ENCODE results near the gene CKS2.

The CKS2 gene

DNA sequence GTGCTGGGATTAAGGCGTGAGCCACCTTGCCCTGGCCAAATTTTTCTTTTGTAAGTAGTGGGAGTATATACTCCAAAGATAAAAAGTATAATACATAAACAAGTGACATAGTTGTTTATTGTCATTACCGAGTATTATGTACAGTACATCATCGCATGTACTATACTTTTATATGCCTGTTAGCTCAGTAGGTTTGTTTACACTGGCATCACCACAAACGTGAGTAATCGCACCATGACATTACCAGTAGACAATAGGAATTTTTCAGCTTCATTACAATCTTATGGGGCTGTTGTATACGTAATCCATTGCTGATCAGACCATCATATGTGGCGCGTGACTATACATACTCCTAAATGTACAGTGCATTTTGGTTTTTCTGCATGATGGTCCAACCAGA lies 17.1 kb downstream of the CKS2 start:
- Histone ChIP-seq H3K27ac (ENCODE audit: low read depth, low read length) (no peak overlapping the region), H3K9ac (ENCODE audit: low read length) (no peak overlapping the region), H3K4me2 (ENCODE audit: low read depth, low read length, poor library complexity, severe bottlenecking) (no peak overlapping the region), H3K79me2 (ENCODE audit: insufficient read depth, low read length) (peaks cover 25% of the 10 kb centered on the region), H3K9me2 (replicated peaks; ENCODE audit: insufficient read depth, low read length) (no peaks in the 10 kb centered on the region), H2AFZ (ENCODE audit: low read depth, low read length, severe bottlenecking) (no peak overlapping the region), H4K20me1 (ENCODE audit: low read depth, low read length) (no peaks in the 10 kb centered on the region; the same call in 1 of the 2 replicates), H3K27me3 (ENCODE audit: low read length) (no peaks in the 10 kb centered on the region), H3K9me3 (ENCODE audit: insufficient read depth, low read length) (no peaks in the 10 kb centered on the region), H3F3A (ENCODE audit: insufficient read depth) (0 out of 2 replicates have a peak, but pooled peaks cover 4% of the 10 kb centered on the region), H3K36me3 (ENCODE audit: low read length) (peaks cover 43% of the 10 kb centered on the region; the same call in 1 of the 2 replicates), H3K4me3 (ENCODE audit: insufficient read depth, low read length, poor library complexity, severe bottlenecking) (no peak overlapping the region)
- TF ChIP-seq EZH2phosphoT487 (conservative IDR thresholded peaks at IDR 0.05; ENCODE audit: low read length) (no peak), CTCF (IDR thresholded peaks at IDR 0.05; ENCODE audit: insufficient read depth, low read length, poor library complexity, severe bottlenecking) (no peak)

DNA sequence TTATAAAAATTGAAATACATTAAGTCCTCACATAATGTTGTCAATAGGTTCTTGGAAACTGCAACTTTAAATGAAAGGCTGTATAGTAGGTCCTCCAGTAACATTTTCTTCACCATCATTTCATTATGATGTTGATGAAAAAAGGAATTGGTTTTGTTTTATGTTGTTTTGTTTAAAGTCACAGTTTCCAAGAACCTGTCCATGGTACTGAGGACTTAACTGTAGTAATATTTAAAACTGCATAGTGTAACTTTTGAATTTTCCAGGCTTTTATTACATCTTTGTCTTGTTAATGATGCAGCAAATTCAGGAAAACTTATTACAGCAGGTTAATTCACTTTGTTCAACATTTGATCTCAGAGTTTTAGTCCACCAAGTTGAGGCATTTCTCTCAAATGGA lies 18.9 kb downstream of the CKS2 start:
- H3K4me2 ChIP-seq (ENCODE audit: low read depth, low read length, poor library complexity, severe bottlenecking) = no peak overlapping the region
- no peak overlapping the region for H3K4me3 ChIP-seq (ENCODE audit: insufficient read depth, low read length, poor library complexity, severe bottlenecking)

GRCh38 chr9:89330513-89330912 lies 19.5 kb downstream of the CKS2 start:
- Histone ChIP-seq H3F3A (ENCODE audit: insufficient read depth) (no peaks in the 10 kb centered on the region), H3K36me3 (ENCODE audit: low read length) (peaks cover 56% of the 10 kb centered on the region; the same call in 1 of the 2 replicates), H2AFZ (ENCODE audit: low read depth, low read length, severe bottlenecking) (no peak overlapping the region), H3K9me2 (replicated peaks; ENCODE audit: insufficient read depth, low read length) (no peaks in the 10 kb centered on the region), H3K79me2 (ENCODE audit: insufficient read depth, low read length) (peaks cover under 1% of the 10 kb centered on the region; the same call in 1 of the 2 replicates), H3K9me3 (ENCODE audit: insufficient read depth, low read length) (no peaks in the 10 kb centered on the region), H3K9ac (ENCODE audit: low read length) (no peak overlapping the region), H3K4me3 (ENCODE audit: insufficient read depth, low read length, poor library complexity, severe bottlenecking) (no peak overlapping the region), H3K27ac (ENCODE audit: low read depth, low read length) (no peak overlapping the region), H4K20me1 (ENCODE audit: low read depth, low read length) (no peaks in the 10 kb centered on the region; the same call in 1 of the 2 replicates), H3K27me3 (ENCODE audit: low read length) (no peaks in the 10 kb centered on the region), H3K4me2 (ENCODE audit: low read depth, low read length, poor library complexity, severe bottlenecking) (no peak overlapping the region)
- no peak for TF ChIP-seq EZH2phosphoT487 (conservative IDR thresholded peaks at IDR 0.05; ENCODE audit: low read length)
- no peak for TF ChIP-seq CTCF (IDR thresholded peaks at IDR 0.05; ENCODE audit: insufficient read depth, low read length, poor library complexity, severe bottlenecking)

More for the DNA sequence above, 18.9 kb downstream of the CKS2 start:
- peaks cover 6% of the 10 kb centered on the region; the same call in 1 of the 2 replicates for H3K79me2 ChIP-seq (ENCODE audit: insufficient read depth, low read length)
- no peaks in the 10 kb centered on the region for H3K9me3 ChIP-seq (ENCODE audit: insufficient read depth, low read length)
- H2AFZ ChIP-seq (ENCODE audit: low read depth, low read length, severe bottlenecking) = no peak overlapping the region
- no peak overlapping the region for H3K27ac ChIP-seq (ENCODE audit: low read depth, low read length)
- peaks cover 58% of the 10 kb centered on the region; the same call in 1 of the 2 replicates for H3K36me3 ChIP-seq (ENCODE audit: low read length)
- H3K27me3 ChIP-seq (ENCODE audit: low read length) = no peaks in the 10 kb centered on the region
- no peaks in the 10 kb centered on the region for H3F3A ChIP-seq (ENCODE audit: insufficient read depth)
- H3K9ac ChIP-seq (ENCODE audit: low read length) = no peak overlapping the region
- no peaks in the 10 kb centered on the region for H3K9me2 ChIP-seq (replicated peaks; ENCODE audit: insufficient read depth, low read length)
- no peaks in the 10 kb centered on the region; the same call in 1 of the 2 replicates for H4K20me1 ChIP-seq (ENCODE audit: low read depth, low read length)
- TF ChIP-seq CTCF (IDR thresholded peaks at IDR 0.05; ENCODE audit: insufficient read depth, low read length, poor library complexity, severe bottlenecking) = no peak
- no peak for TF ChIP-seq EZH2phosphoT487 (conservative IDR thresholded peaks at IDR 0.05; ENCODE audit: low read length)

Measured in SU-DHL-6 (cell line).